OCI-LY7 (cell line): ENCODE data around the gene CNOT4. TPM values are rescaled to one million over a fixed set of nuclear protein-coding genes. Genes with fewer than 3 reads are reported as not detected.

Experiments used
- BruUV-seq: library from RNA; stranded (reverse); fragments of 400-500 nt; replicated peaks from 2 replicates; lab custom pipeline; 2021; lab: Mats Ljungman, UMichigan
- CTCF ChIA-PET: fragments of 300-600 bp; sonication (Branson Sonifier 250); formaldehyde crosslinking; loops from one replicate; lab custom pipeline; 2022; ENCODE audit warnings: antibody characterized with exemption; ENCODE audit not compliant: unreplicated experiment; lab: Charles Lee
- POLR2A ChIA-PET: fragments of 300-600 bp; sonication (Branson Sonifier 250); formaldehyde crosslinking; loops from one replicate; lab custom pipeline; 2022; ENCODE audit warnings: antibody characterized with exemption; lab: Charles Lee
- DNase-seq: peaks from one replicate; pipeline ENCODE4 v3.0.0-alpha.2; 2015; ENCODE audit warnings: low spot score
- H2AFZ ChIP-seq: fragments of 200-600 bp; sonication (generic), shearing (Covaris generic); 2 replicates; pipeline ENCODE4 v1.6.1; 2014; ENCODE audit warnings: mild to moderate bottlenecking, antibody characterized with exemption, low read length, moderate library complexity
- H3K27ac ChIP-seq: fragments of 200-600 bp; sonication (generic); 2 replicates; pipeline ENCODE4 v1.5.1; 2014; ENCODE audit warnings: mixed run types, low read depth, mild to moderate bottlenecking, moderate library complexity, low read length, inconsistent platforms; ENCODE audit not compliant: poor library complexity, severe bottlenecking
- H3K36me3 ChIP-seq: fragments of 200-600 bp; sonication (generic); 2 replicates; pipeline ENCODE4 v1.6.1; 2014; ENCODE audit warnings: mild to moderate bottlenecking, antibody characterized with exemption, low read length, moderate library complexity, mixed read lengths; ENCODE audit not compliant: insufficient read depth
- H3K4me1 ChIP-seq: fragments of 200-600 bp; sonication (generic); 2 replicates; pipeline ENCODE4 v1.5.1; 2014; ENCODE audit warnings: mild to moderate bottlenecking, low read length; ENCODE audit not compliant: insufficient read depth, poor library complexity, severe bottlenecking
- H3K4me2 ChIP-seq: fragments of 200-600 bp; sonication (generic); 2 replicates; pipeline ENCODE4 v1.6.1; 2014; ENCODE audit warnings: mild to moderate bottlenecking, low read length
- H3K4me3 ChIP-seq: fragments of 200-600 bp; sonication (generic); 2 replicates; pipeline ENCODE4 v1.5.1; 2014; ENCODE audit warnings: mild to moderate bottlenecking, low read depth, low read length; ENCODE audit not compliant: poor library complexity, severe bottlenecking
- H3K79me2 ChIP-seq: fragments of 200-600 bp; sonication (generic); 2 replicates; pipeline ENCODE4 v1.6.1; 2016; ENCODE audit warnings: low read depth, mild to moderate bottlenecking, low read length, moderate library complexity, mixed read lengths; ENCODE audit not compliant: insufficient read depth
- H3K9me2 ChIP-seq: fragments of 200-600 bp; sonication (generic); 2 replicates; pipeline ENCODE4 v1.6.1; 2016; ENCODE audit warnings: mild to moderate bottlenecking, low read length, mixed read lengths; ENCODE audit not compliant: insufficient read depth
- H3K9me3 ChIP-seq: fragments of 200-600 bp; sonication (generic); 2 replicates; pipeline ENCODE4 v1.6.1; 2014; ENCODE audit warnings: mild to moderate bottlenecking, mixed run types, low read length, mixed read lengths
- H4K20me1 ChIP-seq: fragments of 200-600 bp; sonication (generic); 2 replicates; pipeline ENCODE4 v1.6.1; 2014; ENCODE audit warnings: mild to moderate bottlenecking, antibody characterized with exemption, low read length, moderate library complexity, mixed read lengths; ENCODE audit not compliant: insufficient read depth
- EZH2phosphoT487 ChIP-seq: fragments of 200-600 bp; sonication (generic); IDR thresholded peaks from 2 replicates; pipeline ENCODE4 v1.6.1; 2018; ENCODE audit warnings: low read depth, borderline replicate concordance, mild to moderate bottlenecking, mixed run types, antibody characterized with exemption, low read length, moderate library complexity, mixed read lengths
- intact Hi-C: fragments of 100-400 bp; cut with micrococcal nuclease; formaldehyde crosslinking; loops from one replicate; pipeline ENCODE4 v1.10.0; 2022; ENCODE audit not compliant: unreplicated experiment
- total RNA-seq, 2 experiments: library from RNA; depleted of rRNA in 1 of 2; stranded (reverse); fragments of >200 nt in 1 of 2; shearing (Covaris generic) in 1 of 2; gene quantifications; 2 replicates each; pipeline ENCODE4 v1.2.3, GENCODE V29; 2014 to 2022
- TF ChIP-seq, protein P1 (sequence below): fragments of 200-600 bp; sonication (generic); conservative IDR thresholded peaks from 2 replicates; pipeline ENCODE4 v1.5.1; 2014; ENCODE audit warnings: mild to moderate bottlenecking, antibody characterized with exemption, low read length, moderate library complexity, mixed read lengths

Gene CNOT4
- total RNA-seq, 2 experiments from 2014 or later: 18.7 to 21.9 TPM

DNA sequence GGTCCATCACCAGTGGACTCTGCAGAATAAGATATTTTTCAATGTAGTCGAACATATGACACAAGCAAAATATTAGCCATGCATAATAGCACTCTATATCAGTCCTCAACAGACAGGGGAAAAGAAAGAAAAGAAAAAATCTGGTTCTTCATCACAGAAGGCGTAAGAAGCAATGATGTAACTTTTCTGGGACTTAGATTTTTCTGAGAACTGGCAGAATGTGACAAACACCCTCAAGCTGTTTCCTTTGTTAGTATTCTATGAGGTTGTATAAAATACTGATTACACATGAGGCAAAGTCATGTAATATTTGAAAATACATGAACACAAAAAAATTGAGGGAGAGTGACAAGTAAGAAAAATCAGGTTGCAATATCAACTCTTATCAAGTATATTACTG is 84.9 kb downstream of the CNOT4 start:
- POLR2A ChIA-PET: interaction anchor here (0.6 kb wide), 1 partner anchor 1980 kb away, joined by 3 read pairs; no protein-coding TSS in a partner anchor
- Histone ChIP-seq H3K9me3 (no peaks in the 10 kb centered on the region), H3K4me3 (no peak overlapping the region), H2AFZ (no peak overlapping the region), H3K79me2 (peaks cover 36% of the 10 kb centered on the region; the same call in 1 of the 2 replicates), H4K20me1 (0 out of 2 replicates have a peak, but pooled peaks cover 4% of the 10 kb centered on the region), H3K4me2 (no peak overlapping the region), H3K36me3 (peaks cover 5% of the 10 kb centered on the region; the same call in 1 of the 2 replicates), H3K4me1 (peaks cover 5% of the 10 kb centered on the region), H3K27ac (no peak overlapping the region), H3K9me2 (no peaks in the 10 kb centered on the region)
- DNase-seq: no peak
- CTCF ChIA-PET: no interaction called here
- no peak for TF ChIP-seq EZH2phosphoT487
- TF ChIP-seq, protein P1, sequence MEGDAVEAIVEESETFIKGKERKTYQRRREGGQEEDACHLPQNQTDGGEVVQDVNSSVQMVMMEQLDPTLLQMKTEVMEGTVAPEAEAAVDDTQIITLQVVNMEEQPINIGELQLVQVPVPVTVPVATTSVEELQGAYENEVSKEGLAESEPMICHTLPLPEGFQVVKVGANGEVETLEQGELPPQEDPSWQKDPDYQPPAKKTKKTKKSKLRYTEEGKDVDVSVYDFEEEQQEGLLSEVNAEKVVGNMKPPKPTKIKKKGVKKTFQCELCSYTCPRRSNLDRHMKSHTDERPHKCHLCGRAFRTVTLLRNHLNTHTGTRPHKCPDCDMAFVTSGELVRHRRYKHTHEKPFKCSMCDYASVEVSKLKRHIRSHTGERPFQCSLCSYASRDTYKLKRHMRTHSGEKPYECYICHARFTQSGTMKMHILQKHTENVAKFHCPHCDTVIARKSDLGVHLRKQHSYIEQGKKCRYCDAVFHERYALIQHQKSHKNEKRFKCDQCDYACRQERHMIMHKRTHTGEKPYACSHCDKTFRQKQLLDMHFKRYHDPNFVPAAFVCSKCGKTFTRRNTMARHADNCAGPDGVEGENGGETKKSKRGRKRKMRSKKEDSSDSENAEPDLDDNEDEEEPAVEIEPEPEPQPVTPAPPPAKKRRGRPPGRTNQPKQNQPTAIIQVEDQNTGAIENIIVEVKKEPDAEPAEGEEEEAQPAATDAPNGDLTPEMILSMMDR: no peak
- intact Hi-C loops: no loop called here
- BruUV-seq: no TSS peak

DNA sequence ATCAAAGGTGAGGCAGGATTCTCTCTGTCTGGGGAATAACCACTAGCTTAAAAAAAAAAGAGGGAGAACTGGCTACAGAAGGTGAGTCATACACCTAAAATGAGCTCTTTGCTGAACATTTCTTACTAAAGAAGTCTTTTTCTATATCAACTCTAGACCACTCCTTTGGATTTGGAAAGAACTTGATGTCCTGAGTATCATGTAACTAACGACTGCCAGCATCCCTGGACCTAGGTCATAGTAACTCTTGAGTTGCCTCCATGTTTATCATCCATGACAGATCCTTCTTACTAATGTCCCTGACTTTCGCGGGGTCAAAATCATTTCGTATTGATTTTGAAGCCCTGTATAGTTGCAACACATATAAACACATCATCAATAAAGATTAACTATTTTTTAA is 89.1 kb downstream of the CNOT4 start:
- Histone ChIP-seq H3K9me3 (no peaks in the 10 kb centered on the region), H2AFZ (no peak overlapping the region), H3K4me2 (no peak overlapping the region), H3K27ac (no peak overlapping the region), H3K4me3 (no peak overlapping the region), H3K36me3 (peaks cover 12% of the 10 kb centered on the region; the same call in 1 of the 2 replicates), H4K20me1 (0 out of 2 replicates have a peak, but pooled peaks cover 4% of the 10 kb centered on the region), H3K79me2 (peaks cover 29% of the 10 kb centered on the region; the same call in 1 of the 2 replicates), H3K4me1 (no peaks in the 10 kb centered on the region), H3K9me2 (no peaks in the 10 kb centered on the region)
- TF ChIP-seq, protein P1: no peak
- ChIA-PET POLR2A (interaction anchor here (0.8 to 1.7 kb wide), 3 partner anchors 19 to 86 kb away, joined by 3 to 5 read pairs (median 3); no protein-coding TSS in a partner anchor), CTCF (no interaction called here)
- intact Hi-C loops: no loop called here
- no peak for DNase-seq
- no TSS peak for BruUV-seq

DNA sequence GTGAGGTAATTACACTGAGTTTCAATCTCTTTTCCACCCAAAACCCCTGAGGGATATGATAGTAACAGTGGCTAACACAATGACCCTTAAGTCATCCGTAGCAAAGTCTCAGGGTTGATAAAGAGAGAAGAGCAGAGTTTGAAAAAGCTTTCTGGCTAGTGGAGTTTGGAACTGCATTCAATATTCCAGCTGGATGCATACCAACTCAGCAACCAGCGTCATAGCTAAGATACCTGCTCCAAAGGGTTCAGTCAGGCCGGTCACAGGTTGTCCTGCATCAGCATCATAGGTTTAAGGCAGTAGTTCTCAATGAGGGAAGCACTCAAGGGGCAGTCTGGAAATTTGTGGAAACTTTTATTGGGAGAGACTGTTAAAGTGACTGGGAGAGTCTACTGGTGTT is 93.5 kb downstream of the CNOT4 start:
- TF ChIP-seq, protein P1: no peak
- no peak for TF ChIP-seq EZH2phosphoT487

More for the DNA sequence above, 93.5 kb downstream of the CNOT4 start:
- Histone ChIP-seq H3K27ac (no peak overlapping the region), H3K9me3 (no peaks in the 10 kb centered on the region), H2AFZ (no peak overlapping the region), H3K36me3 (peaks cover 29% of the 10 kb centered on the region; the same call in 1 of the 2 replicates), H3K4me3 (no peak overlapping the region), H3K4me1 (no peaks in the 10 kb centered on the region), H3K79me2 (0 out of 2 replicates have a peak, but pooled peaks cover 3% of the 10 kb centered on the region), H4K20me1 (no peaks in the 10 kb centered on the region; the same call in 1 of the 2 replicates), H3K9me2 (no peaks in the 10 kb centered on the region), H3K4me2 (no peak overlapping the region)
- CTCF ChIA-PET: no interaction called here
- intact Hi-C loops: no loop called here
- no TSS peak for BruUV-seq
- DNase-seq: no peak
- POLR2A ChIA-PET: interaction anchor here (0.7 kb wide), 1 partner anchor 40 kb away, joined by 3 read pairs; no protein-coding TSS in a partner anchor
